Measurements from ENCODE around the gene RAP1GAP.

GRCh38 chr1:21667348-21668231, 1.6 kb downstream of the RAP1GAP start:
- TF ChIP-seq ZC3H11A (IDR thresholded peaks at IDR 0.05): no peak
- TF ChIP-seq CTCF (IDR thresholded peaks at IDR 0.05): no peak
- no peak for TF ChIP-seq JUNB (IDR thresholded peaks at IDR 0.05)
- no peak for TF ChIP-seq EHF (CRISPR knock-in tag; IDR thresholded peaks at IDR 0.05)

All from A549 (cell line).